Measurements from ENCODE around the gene GKN1. TPM values are rescaled to one million over a fixed set of nuclear protein-coding genes. Genes with fewer than 3 reads are reported as not detected.

Gene GKN1, protein sequence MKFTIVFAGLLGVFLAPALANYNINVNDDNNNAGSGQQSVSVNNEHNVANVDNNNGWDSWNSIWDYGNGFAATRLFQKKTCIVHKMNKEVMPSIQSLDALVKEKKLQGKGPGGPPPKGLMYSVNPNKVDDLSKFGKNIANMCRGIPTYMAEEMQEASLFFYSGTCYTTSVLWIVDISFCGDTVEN
- polyA plus RNA-seq (2011; rRNA removed): not detected in 2 replicates
- not detected in 2 replicates for polyA minus RNA-seq (2011; rRNA and poly(A)+ RNA removed)

DNA sequence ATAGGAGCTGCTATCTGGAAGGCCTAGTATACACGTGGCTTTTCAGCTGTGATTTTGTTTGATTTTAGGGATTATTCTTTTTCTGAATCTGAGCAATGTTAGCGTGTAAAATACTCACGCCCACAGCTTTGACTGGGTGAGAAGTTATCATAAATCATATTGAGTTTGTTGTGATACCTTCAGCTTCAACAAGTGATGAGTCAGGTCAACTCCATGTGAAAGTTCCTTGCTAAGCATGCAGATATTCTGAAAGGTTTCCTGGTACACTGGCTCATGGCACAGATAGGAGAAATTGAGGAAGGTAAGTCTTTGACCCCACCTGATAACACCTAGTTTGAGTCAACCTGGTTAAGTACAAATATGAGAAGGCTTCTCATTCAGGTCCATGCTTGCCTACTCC lies at the start of gene GKN1:
TSS of gene GKN1 (plus strand) at position 386 of the 400 bp plus-strand sequence. CDS start 42 bp downstream, outside the sequence.
- TF ChIP-seq, protein P1, sequence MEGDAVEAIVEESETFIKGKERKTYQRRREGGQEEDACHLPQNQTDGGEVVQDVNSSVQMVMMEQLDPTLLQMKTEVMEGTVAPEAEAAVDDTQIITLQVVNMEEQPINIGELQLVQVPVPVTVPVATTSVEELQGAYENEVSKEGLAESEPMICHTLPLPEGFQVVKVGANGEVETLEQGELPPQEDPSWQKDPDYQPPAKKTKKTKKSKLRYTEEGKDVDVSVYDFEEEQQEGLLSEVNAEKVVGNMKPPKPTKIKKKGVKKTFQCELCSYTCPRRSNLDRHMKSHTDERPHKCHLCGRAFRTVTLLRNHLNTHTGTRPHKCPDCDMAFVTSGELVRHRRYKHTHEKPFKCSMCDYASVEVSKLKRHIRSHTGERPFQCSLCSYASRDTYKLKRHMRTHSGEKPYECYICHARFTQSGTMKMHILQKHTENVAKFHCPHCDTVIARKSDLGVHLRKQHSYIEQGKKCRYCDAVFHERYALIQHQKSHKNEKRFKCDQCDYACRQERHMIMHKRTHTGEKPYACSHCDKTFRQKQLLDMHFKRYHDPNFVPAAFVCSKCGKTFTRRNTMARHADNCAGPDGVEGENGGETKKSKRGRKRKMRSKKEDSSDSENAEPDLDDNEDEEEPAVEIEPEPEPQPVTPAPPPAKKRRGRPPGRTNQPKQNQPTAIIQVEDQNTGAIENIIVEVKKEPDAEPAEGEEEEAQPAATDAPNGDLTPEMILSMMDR (IDR thresholded peaks at IDR 0.05; ENCODE audit: low read depth, low read length): no peak
- Histone ChIP-seq H3K4me3 (ENCODE audit: low read depth, low read length) (no peak within 1 kb of the TSS), H3K27ac (ENCODE audit: low read depth, low read length) (no peak within 1 kb of the TSS), H3K9me3 (ENCODE audit: control insufficient read depth, insufficient read depth, low read length) (no peaks in the 10 kb centered on the region), H3K27me3 (ENCODE audit: control insufficient read depth, insufficient read depth, low read length) (no peaks in the 10 kb centered on the region)
- CTCF ChIA-PET: interaction anchor here (2.2 kb wide), 1 partner anchor 31 kb away, joined by 10 read pairs; no protein-coding TSS in a partner anchor
- peak; percentile 15 for DNase-seq (ENCODE audit: low read depth, low spot score)
- POLR2A ChIA-PET: no interaction called here

DNA sequence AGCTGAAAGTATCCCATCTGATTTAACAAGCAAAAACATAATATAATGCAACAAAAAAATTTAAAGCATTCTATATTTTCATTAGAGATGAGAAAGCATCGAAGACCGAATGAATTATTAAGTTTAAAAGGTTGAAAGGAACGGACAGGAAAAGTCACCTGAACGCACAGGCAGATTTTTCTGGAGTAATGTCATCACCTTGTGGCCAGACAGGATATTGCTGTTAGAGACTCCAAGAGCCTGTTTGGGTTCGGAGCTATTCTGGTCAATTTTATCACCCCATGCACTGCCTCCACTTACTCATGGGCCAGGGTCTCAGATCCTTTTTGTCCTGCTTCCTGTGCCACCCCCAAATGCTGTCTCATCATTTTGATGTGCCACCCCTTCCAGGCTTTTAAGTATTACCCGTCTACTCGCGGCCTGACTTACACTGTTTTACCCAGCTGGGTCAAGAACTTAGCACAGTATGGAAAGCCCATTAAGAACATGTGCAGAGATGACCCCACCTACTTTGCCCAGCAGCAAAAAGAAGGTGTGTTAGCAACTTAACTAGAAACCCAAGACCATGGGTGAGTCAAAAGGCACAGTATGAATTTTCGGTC lies 49.0 kb upstream of the GKN1 start:
- POLR2A ChIA-PET: no interaction called here
- DNase-seq (ENCODE audit: low read depth, low spot score): no peak
- Histone ChIP-seq H3K27ac (ENCODE audit: low read depth, low read length) (no peak overlapping the region), H3K27me3 (ENCODE audit: control insufficient read depth, insufficient read depth, low read length) (peaks cover 5% of the 10 kb centered on the region), H3K4me3 (ENCODE audit: low read depth, low read length) (no peak overlapping the region), H3K9me3 (ENCODE audit: control insufficient read depth, insufficient read depth, low read length) (no peaks in the 10 kb centered on the region)
- TF ChIP-seq, protein P1 (IDR thresholded peaks at IDR 0.05; ENCODE audit: low read depth, low read length): peak; percentile 99
- CTCF ChIA-PET: interaction anchor here (0.6 to 8.5 kb wide), 39 partner anchors 9 to 463 kb away, joined by 3 to 154 read pairs (median 4); partner anchors contain the start of genes APLF, FBXO48 and GKN2

DNA sequence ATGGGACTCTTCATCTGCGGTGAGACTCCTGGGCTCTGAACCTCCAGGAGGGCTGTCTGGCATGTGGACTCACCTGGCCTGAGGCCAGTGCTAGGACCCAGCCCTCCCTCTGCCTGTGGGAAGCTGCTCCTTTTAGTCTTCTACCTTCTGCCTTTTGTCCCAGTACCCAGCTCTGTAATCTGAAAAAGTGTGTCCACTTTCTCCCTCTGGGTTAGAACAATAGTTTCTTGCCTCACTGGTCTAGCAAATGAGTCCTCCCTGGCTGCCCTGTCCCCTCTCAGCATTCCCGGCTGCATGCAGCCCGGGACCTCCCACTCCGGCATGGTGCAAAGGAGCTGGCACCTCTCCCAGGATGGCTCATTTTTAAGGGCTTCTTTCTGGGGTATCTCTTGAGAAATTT lies 47.6 kb upstream of the GKN1 start:
- Histone ChIP-seq H3K27me3 (ENCODE audit: control insufficient read depth, insufficient read depth, low read length) (peaks cover 5% of the 10 kb centered on the region), H3K4me3 (ENCODE audit: low read depth, low read length) (no peak overlapping the region), H3K27ac (ENCODE audit: low read depth, low read length) (no peak overlapping the region), H3K9me3 (ENCODE audit: control insufficient read depth, insufficient read depth, low read length) (no peaks in the 10 kb centered on the region)
- TF ChIP-seq, protein P1 (IDR thresholded peaks at IDR 0.05; ENCODE audit: low read depth, low read length): no peak
- ChIA-PET POLR2A (interaction anchor here (0.7 kb wide), 1 partner anchor 234 kb away, joined by 3 read pairs; no protein-coding TSS in a partner anchor), CTCF (interaction anchor here (0.7 to 8.5 kb wide), 11 partner anchors 16 to 461 kb away, joined by 3 to 154 read pairs (median 8); partner anchors contain the start of genes APLF, FBXO48 and GKN2)
- DNase-seq (ENCODE audit: low read depth, low spot score): no peak

DNA sequence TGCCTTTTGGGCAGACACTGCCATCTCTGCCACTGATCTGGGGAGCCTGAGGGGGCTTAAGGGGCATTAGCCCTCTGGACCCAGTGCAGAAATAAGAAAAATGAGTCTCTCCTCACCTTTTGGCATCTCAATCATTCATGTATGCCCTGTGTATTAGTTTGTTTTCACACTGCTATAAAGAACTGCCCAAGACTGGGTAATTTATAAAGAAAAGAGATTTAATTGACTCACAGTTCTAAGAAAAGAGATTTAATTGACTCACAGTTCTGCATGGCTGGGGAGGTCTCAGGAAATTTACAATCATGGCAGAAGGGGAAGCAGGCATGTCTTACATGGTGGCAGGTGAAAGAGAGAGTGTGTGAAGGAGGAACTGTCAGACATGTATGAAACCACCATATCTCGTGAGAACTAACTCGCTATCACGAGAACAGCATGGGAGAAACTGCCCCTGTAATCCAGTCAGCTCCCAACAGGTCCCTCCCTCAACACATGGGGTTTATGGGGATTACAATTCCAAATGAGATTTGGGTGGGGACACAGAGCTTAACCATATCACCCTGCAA lies 43.2 kb upstream of the GKN1 start:
- ChIA-PET POLR2A (no interaction called here), CTCF (interaction anchor here (0.6 to 1.8 kb wide), 3 partner anchors 11 to 444 kb away, joined by 3 to 6 read pairs (median 3); no protein-coding TSS in a partner anchor)
- TF ChIP-seq, protein P1 (IDR thresholded peaks at IDR 0.05; ENCODE audit: low read depth, low read length): no peak
- peaks cover 2% of the 10 kb centered on the region for H3K27me3 ChIP-seq (ENCODE audit: control insufficient read depth, insufficient read depth, low read length)
- DNase-seq (ENCODE audit: low read depth, low spot score): no peak
- no peak overlapping the region for H3K4me3 ChIP-seq (ENCODE audit: low read depth, low read length)
- H3K9me3 ChIP-seq (ENCODE audit: control insufficient read depth, insufficient read depth, low read length): no peaks in the 10 kb centered on the region
- H3K27ac ChIP-seq (ENCODE audit: low read depth, low read length): peak overlapping the region; percentile 84
